Erythroblast (primary cell): ENCODE measurements around the gene PGBD5.
A peak's percentile ranks its signal among the peaks of the same experiment; 100 is the strongest.
"Not testable (repeated sequence)": the region's sequence is repeated elsewhere in the genome, so short reads cannot be mapped to it uniquely, and the experiment has no call there.

Source experiments
- DNase-seq, 2 experiments: peaks; one replicate each; lab custom pipeline; 2025; lab: John Stamatoyannopoulos, UW
- GATA1 ChIP-seq: IDR thresholded peaks from 2 replicates; pipeline ENCODE4 v1.6.1; 2011; ENCODE audit warnings: low read depth, mild to moderate bottlenecking, control low read depth, low read length, moderate library complexity
- POLR2A ChIP-seq: IDR thresholded peaks from 2 replicates; pipeline ENCODE4 v1.6.1; 2011; ENCODE audit warnings: mild to moderate bottlenecking, low read length

PGBD5 gene

GRCh38 chr1:230435108-230435507 lies 9.0 kb upstream of the PGBD5 start:
- no peak for DNase-seq
- no peak for TF ChIP-seq GATA1
- no peak for TF ChIP-seq POLR2A

GRCh38 chr1:230431527-230431926 lies 5.4 kb upstream of the PGBD5 start:
- no peak for TF ChIP-seq GATA1
- TF ChIP-seq POLR2A = no peak
- no peak for DNase-seq

GRCh38 chr1:230430499-230430898 lies 4.4 kb upstream of the PGBD5 start:
- no peak for DNase-seq
- TF ChIP-seq GATA1 (no peak), POLR2A (no peak)

- no peak for DNase-seq
- TF ChIP-seq GATA1 (no peak), POLR2A (no peak)
Observed at GRCh38 chr1:230429067-230429735, 3.1 kb upstream of the PGBD5 start.

- DNase-seq = no peak
- no peak for TF ChIP-seq POLR2A
- TF ChIP-seq GATA1 = no peak
Observed at GRCh38 chr1:230427981-230428380, 1.8 kb upstream of the PGBD5 start.

- no peak for TF ChIP-seq GATA1
- no peak for TF ChIP-seq POLR2A
- no peak for DNase-seq
Observed at GRCh38 chr1:230427094-230427876, 1.2 kb upstream of the PGBD5 start.

GRCh38 chr1:230425252-230426091 lies 660 bp downstream of the PGBD5 start:
- peak; percentile 20 to 23 for DNase-seq
- TF ChIP-seq GATA1 = no peak
- no peak for TF ChIP-seq POLR2A

GRCh38 chr1:230424391-230425251 lies 1.5 kb downstream of the PGBD5 start:
- DNase-seq = no peak
- no peak for TF ChIP-seq POLR2A
- TF ChIP-seq GATA1 = no peak

- TF ChIP-seq POLR2A (no peak), GATA1 (no peak)
- no peak for DNase-seq
Observed at GRCh38 chr1:230423951-230424350, 2.2 kb downstream of the PGBD5 start.

GRCh38 chr1:230423261-230423660 lies 2.9 kb downstream of the PGBD5 start:
- no peak for DNase-seq

GRCh38 chr1:230422221-230422981 lies 3.7 kb downstream of the PGBD5 start:
- DNase-seq = no peak
- no peak for TF ChIP-seq GATA1
- no peak for TF ChIP-seq POLR2A

More at GRCh38 chr1:230423261-230423660, 2.9 kb downstream of the PGBD5 start:
- TF ChIP-seq GATA1 (no peak), POLR2A (no peak)

GRCh38 chr1:230421481-230421880 lies 4.7 kb downstream of the PGBD5 start:
- no peak for TF ChIP-seq POLR2A
- TF ChIP-seq GATA1 = no peak
- no peak for DNase-seq

GRCh38 chr1:230420372-230420771 lies 5.8 kb downstream of the PGBD5 start:
- not testable (repeated sequence) for DNase-seq
